ENCODE results near the gene FOXL2NB. TPM values are rescaled to one million over a fixed set of nuclear protein-coding genes. Genes with fewer than 3 reads are reported as not detected.

FOXL2NB gene
- total RNA-seq, 1 experiment from 2014 or later: 0.31 TPM

DNA sequence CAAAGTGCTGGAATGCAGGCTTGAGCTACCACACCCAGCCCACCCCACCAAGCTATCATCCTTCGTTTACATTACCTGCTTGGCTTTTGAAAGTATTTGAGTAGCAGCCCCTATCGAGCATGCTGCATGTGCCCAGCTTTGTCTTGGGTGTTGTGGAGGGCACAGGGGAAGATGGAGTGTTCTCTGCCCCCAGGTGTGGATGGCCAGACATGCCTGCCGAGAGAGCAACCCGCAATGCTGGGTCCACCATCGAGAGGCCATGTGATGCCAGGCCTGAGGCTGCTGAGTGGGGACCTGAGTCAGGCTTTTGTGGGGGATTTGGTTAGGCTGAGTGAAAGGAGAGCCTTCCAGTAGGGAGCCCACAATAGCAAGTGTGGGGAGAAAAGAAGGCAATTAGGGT lies 25.9 kb downstream of the FOXL2NB start:
- Histone ChIP-seq H4K5ac (ENCODE audit: insufficient read length, low read depth, low read length) (no peak overlapping the region), H2BK15ac (ENCODE audit: low read depth, low read length) (no peak overlapping the region), H3K4ac (ENCODE audit: low read depth, low read length) (no peak overlapping the region), H4K20me1 (ENCODE audit: control insufficient read depth, insufficient read depth, insufficient read length) (no peaks in the 10 kb centered on the region), H3K9me3 (ENCODE audit: control insufficient read depth, low read depth, low read length) (no peaks in the 10 kb centered on the region), H3K27me3 (ENCODE audit: insufficient read depth, low read length) (no peaks in the 10 kb centered on the region), H3K56ac (ENCODE audit: insufficient read length, low read depth, low read length) (no peak overlapping the region), H3K23me2 (ENCODE audit: insufficient read length, low read depth, low read length, poor library complexity, severe bottlenecking) (no peaks in the 10 kb centered on the region), H3K79me2 (ENCODE audit: insufficient read depth, low read length) (no peaks in the 10 kb centered on the region), H2AFZ (ENCODE audit: low read length) (no peak overlapping the region), H2BK12ac (ENCODE audit: insufficient read length, low read depth, low read length) (no peak overlapping the region), H3K27ac (ENCODE audit: insufficient read length, low read depth, low read length) (no peak overlapping the region), H2BK20ac (ENCODE audit: low read depth, low read length, poor library complexity, severe bottlenecking) (no peak overlapping the region), H3T11ph (ENCODE audit: low read length) (no peak overlapping the region), H3K18ac (ENCODE audit: insufficient read length, low read depth, low read length) (no peak overlapping the region), H3K23ac (ENCODE audit: insufficient read length, low read depth, low read length) (no peak overlapping the region), H4K91ac (ENCODE audit: insufficient read length, low read depth, low read length) (no peak overlapping the region), H3K14ac (ENCODE audit: insufficient read depth, low read length) (no peak overlapping the region), H4K8ac (replicated peaks; ENCODE audit: insufficient read length, low read depth, low read length) (no peak overlapping the region), H3K4me2 (ENCODE audit: insufficient read depth, insufficient read length, low read length) (no peak overlapping the region), H3K9ac (ENCODE audit: extremely low read depth, insufficient read length, low read length) (no peak overlapping the region), H3K4me1 (ENCODE audit: insufficient read depth, low read length) (no peaks in the 10 kb centered on the region), H2BK5ac (ENCODE audit: insufficient read length, low read length) (no peak overlapping the region), H3K79me1 (ENCODE audit: insufficient read depth, low read depth, low read length, poor library complexity, severe bottlenecking) (no peaks in the 10 kb centered on the region), H2AK5ac (ENCODE audit: insufficient read length, low read length) (no peak overlapping the region), H2BK120ac (ENCODE audit: low read depth, low read length, poor library complexity, severe bottlenecking) (no peak overlapping the region)
- Mint-ChIP-seq H3K4me1 (no peaks in the 10 kb centered on the region), H3K27ac (no peak overlapping the region), H3K36me3 (ENCODE audit: insufficient read depth in 1 of 3, low read depth in 3 of 3) (no peaks in the 10 kb centered on the region), H3K27me3 (ENCODE audit: low read depth) (peaks cover 16% of the 10 kb centered on the region), H3K9me3 (no peaks in the 10 kb centered on the region), H3K4me3 (no peak overlapping the region)
- no CpG with 5 or more reads among the region's 5 CpGs for WGBS (ENCODE audit: extremely low coverage, insufficient read length, low lambda C conversion rate)
- TF ChIP-seq, protein P1, sequence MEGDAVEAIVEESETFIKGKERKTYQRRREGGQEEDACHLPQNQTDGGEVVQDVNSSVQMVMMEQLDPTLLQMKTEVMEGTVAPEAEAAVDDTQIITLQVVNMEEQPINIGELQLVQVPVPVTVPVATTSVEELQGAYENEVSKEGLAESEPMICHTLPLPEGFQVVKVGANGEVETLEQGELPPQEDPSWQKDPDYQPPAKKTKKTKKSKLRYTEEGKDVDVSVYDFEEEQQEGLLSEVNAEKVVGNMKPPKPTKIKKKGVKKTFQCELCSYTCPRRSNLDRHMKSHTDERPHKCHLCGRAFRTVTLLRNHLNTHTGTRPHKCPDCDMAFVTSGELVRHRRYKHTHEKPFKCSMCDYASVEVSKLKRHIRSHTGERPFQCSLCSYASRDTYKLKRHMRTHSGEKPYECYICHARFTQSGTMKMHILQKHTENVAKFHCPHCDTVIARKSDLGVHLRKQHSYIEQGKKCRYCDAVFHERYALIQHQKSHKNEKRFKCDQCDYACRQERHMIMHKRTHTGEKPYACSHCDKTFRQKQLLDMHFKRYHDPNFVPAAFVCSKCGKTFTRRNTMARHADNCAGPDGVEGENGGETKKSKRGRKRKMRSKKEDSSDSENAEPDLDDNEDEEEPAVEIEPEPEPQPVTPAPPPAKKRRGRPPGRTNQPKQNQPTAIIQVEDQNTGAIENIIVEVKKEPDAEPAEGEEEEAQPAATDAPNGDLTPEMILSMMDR (conservative IDR thresholded peaks at IDR 0.05): no peak
- DNase-seq: no peak
